Measurements from ENCODE around the gene NYAP2.

- TF ChIP-seq CTCF (IDR thresholded peaks at IDR 0.05), result no peak
- TF ChIP-seq POLR2A (IDR thresholded peaks at IDR 0.05), result no peak
Measured at GRCh38 chr2:225614915-225615314, 215.4 kb downstream of the NYAP2 start.

Measured in Peyer's patch (tissue), 4 donors.